Natural killer cell (primary cell): ENCODE data around the gene DBN1. TPM values are rescaled to one million over a fixed set of nuclear protein-coding genes. Genes with fewer than 3 reads are reported as not detected.

Source experiments
- ATAC-seq, 3 donors: fragments of 150-1000 bp in 2 of 3; fragments of 200-7000 bp in 1 of 3; cut with Tn5 transposase; 1 replicate in 1 of 3; 2 replicates in 2 of 3; pipeline ENCODE4 v1.10.0; 2021; ENCODE audit warnings: mild to moderate bottlenecking in 2 of 3, moderate library complexity in 2 of 3
- DNase-seq, 2 donors: peaks; one replicate each; pipeline versions ENCODE4 v3.0.0 to v3.0.0-alpha.2; 2013 to 2021; ENCODE audit warnings: mixed read lengths in 1 of 2
- H3K27ac ChIP-seq: one replicate; pipeline ENCODE4 v1.5.1; 2013; ENCODE audit warnings: mild to moderate bottlenecking, low read length
- H3K27me3 ChIP-seq: one replicate; pipeline ENCODE4 v1.6.1; 2013; ENCODE audit warnings: low read length; ENCODE audit not compliant: control insufficient read depth, insufficient read depth
- H3K36me3 ChIP-seq: one replicate; pipeline ENCODE4 v1.6.1; 2013; ENCODE audit warnings: low read length; ENCODE audit not compliant: control insufficient read depth, insufficient read depth
- H3K4me1 ChIP-seq: one replicate; pipeline ENCODE4 v1.6.1; 2013; ENCODE audit warnings: low read length; ENCODE audit not compliant: control insufficient read depth, insufficient read depth
- H3K4me3 ChIP-seq: one replicate; pipeline ENCODE4 v1.5.1; 2013; ENCODE audit warnings: low read length
- H3K9me3 ChIP-seq: one replicate; pipeline ENCODE4 v1.6.1; 2013; ENCODE audit warnings: low read length; ENCODE audit not compliant: control insufficient read depth, insufficient read depth
- H3K27ac Mint-ChIP-seq, 2 donors: one replicate each; pipeline ENCODE4 v1.8.0; 2022; ENCODE audit warnings: mild to moderate bottlenecking in 2 of 2, mixed read lengths in 2 of 2, moderate library complexity in 1 of 2
- H3K27me3 Mint-ChIP-seq, 2 donors: one replicate each; pipeline ENCODE4 v1.8.0; 2022; ENCODE audit warnings: low read depth in 2 of 2, mixed read lengths in 2 of 2
- H3K36me3 Mint-ChIP-seq: one replicate; pipeline ENCODE4 v1.8.0; 2022; ENCODE audit warnings: mixed read lengths
- H3K4me1 Mint-ChIP-seq, 2 donors: one replicate each; pipeline ENCODE4 v1.8.0; 2022; ENCODE audit warnings: mixed read lengths in 2 of 2
- H3K4me3 Mint-ChIP-seq: one replicate; pipeline ENCODE4 v1.8.0; 2022; ENCODE audit warnings: mild to moderate bottlenecking, moderate library complexity, mixed read lengths
- H3K9me3 Mint-ChIP-seq, 2 donors: one replicate each; pipeline ENCODE4 v1.8.0; 2022; ENCODE audit warnings: mixed read lengths in 2 of 2
- WGBS: methylation state at CpG from one replicate; pipeline ENCODE4 v1.1.7; 2013; ENCODE audit warnings: missing lambda C conversion rate; ENCODE audit not compliant: insufficient coverage; 5-methylcytosine and 5-hydroxymethylcytosine counted together
- intact Hi-C: fragments of 100-400 bp; cut with micrococcal nuclease; formaldehyde crosslinking; loops from one replicate; pipeline ENCODE4 v1.14.2; 2022
- total RNA-seq, 4 donors: library from RNA; stranded (reverse); fragments of 120-200 nt in 1 of 4; gene quantifications; one replicate each; pipeline versions ENCODE4 v1.2.3 to v1.2.4, GENCODE V29; 2013 to 2022
- TF ChIP-seq, protein P1 (sequence below): fragments of 200-600 bp; IDR thresholded peaks from one replicate; pipeline ENCODE4 v1.8.0; 2022; ENCODE audit warnings: antibody characterized with exemption

Gene DBN1
- total RNA-seq, 3 donors from 2014 or later (not counting 1 experiment from before 2014, with no cell fraction given) = 13.7 to 25.2 (median 15.0) TPM

DNA sequence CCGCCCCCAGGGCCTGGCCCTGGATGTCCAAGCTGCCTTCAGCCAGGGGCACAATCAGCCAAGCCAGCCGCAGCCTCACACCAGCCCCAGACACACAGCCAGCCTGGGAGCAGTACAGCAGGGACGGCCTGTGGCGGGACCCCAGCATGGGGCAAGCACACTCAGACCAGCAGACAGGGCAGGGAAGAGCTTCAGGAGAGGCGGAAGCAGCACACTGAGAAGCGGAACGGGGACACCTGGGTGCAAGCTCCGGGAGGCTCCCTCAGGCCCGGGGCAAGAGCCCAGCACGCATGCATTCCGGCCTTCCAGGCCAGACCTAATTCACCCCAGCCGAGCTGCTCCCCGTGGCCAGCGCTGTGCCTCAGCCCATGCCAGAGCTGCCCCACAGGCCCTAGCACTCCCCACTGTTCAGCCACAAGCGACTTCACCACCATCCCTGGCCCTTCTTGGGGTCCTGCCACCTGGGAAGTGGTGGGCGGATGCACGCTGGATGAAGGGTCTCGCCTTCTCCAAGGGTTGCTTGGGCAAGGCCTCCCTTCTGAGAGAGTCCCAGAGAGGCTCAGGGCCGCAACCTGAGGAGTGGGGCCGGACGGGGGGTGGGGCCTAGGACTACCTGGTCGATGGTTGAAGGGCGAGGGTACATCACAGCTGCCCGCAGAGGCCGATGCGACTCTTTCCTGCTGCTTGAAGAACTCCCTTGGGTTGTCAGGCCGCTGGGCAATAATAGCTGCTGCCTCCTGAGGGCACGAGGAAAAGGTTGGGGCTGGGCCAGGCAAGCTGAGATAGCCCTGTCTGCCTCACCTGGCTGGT, 13.4 kb downstream of the DBN1 start:
- no peak for DNase-seq
- Histone ChIP-seq H3K36me3 (no peaks in the 10 kb centered on the region), H3K27me3 (no peaks in the 10 kb centered on the region), H3K27ac (no peak overlapping the region), H3K4me3 (no peak overlapping the region), H3K9me3 (no peaks in the 10 kb centered on the region), H3K4me1 (peaks cover 27% of the 10 kb centered on the region)
- H3K27ac Mint-ChIP-seq = no peak overlapping the region
- WGBS = 97% methylated on average over 28 of the region's 28 CpGs
- intact Hi-C loops = loop anchor here (5.0 kb wide), 1 partner anchor 158 kb away; the partner anchor contains the start of genes PRELID1 and RAB24
- H3K9me3 Mint-ChIP-seq = no peaks in the 10 kb centered on the region
- no peak overlapping the region for H3K4me3 Mint-ChIP-seq
- no peaks in the 10 kb centered on the region for H3K27me3 Mint-ChIP-seq
- H3K4me1 Mint-ChIP-seq = peaks cover 10 to 15% of the 10 kb centered on the region in 2 donors
- ATAC-seq = no peak
- TF ChIP-seq, protein P1, sequence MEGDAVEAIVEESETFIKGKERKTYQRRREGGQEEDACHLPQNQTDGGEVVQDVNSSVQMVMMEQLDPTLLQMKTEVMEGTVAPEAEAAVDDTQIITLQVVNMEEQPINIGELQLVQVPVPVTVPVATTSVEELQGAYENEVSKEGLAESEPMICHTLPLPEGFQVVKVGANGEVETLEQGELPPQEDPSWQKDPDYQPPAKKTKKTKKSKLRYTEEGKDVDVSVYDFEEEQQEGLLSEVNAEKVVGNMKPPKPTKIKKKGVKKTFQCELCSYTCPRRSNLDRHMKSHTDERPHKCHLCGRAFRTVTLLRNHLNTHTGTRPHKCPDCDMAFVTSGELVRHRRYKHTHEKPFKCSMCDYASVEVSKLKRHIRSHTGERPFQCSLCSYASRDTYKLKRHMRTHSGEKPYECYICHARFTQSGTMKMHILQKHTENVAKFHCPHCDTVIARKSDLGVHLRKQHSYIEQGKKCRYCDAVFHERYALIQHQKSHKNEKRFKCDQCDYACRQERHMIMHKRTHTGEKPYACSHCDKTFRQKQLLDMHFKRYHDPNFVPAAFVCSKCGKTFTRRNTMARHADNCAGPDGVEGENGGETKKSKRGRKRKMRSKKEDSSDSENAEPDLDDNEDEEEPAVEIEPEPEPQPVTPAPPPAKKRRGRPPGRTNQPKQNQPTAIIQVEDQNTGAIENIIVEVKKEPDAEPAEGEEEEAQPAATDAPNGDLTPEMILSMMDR = no peak
- H3K36me3 Mint-ChIP-seq = no peaks in the 10 kb centered on the region

DNA sequence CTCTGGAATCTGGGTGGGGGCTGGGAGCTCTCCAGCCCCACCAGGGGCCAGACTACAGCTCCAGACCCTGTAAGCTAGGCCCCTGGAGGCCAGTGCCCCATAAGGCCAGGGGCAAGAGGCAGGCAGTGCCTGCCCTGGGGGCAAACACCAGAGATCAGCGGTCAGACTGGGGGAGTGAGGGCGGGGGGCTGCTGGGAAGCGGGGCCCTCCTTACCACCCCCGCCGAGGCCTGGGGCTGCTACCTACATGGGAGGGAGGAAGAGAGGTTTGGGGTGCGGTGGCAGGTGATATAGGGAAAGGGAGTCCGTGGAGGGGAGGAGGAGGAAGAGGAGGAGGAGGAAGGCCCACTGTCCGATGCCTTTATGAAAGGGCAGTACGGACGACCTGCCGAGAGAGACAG, 14.1 kb downstream of the DBN1 start:
- no peaks in the 10 kb centered on the region for H3K36me3 ChIP-seq
- TF ChIP-seq, protein P1 = no peak
- WGBS = 95% methylated on average over 11 of the region's 11 CpGs
- H3K4me3 ChIP-seq = no peak overlapping the region
- Mint-ChIP-seq H3K9me3 (no peaks in the 10 kb centered on the region), H3K4me1 (peaks cover 10 to 15% of the 10 kb centered on the region in 2 donors), H3K4me3 (no peak overlapping the region), H3K36me3 (no peaks in the 10 kb centered on the region), H3K27ac (no peak overlapping the region), H3K27me3 (no peaks in the 10 kb centered on the region)
- no peak for DNase-seq
- H3K27me3 ChIP-seq = no peaks in the 10 kb centered on the region
- no peaks in the 10 kb centered on the region for H3K9me3 ChIP-seq
- H3K27ac ChIP-seq = no peak overlapping the region
- peaks cover 30% of the 10 kb centered on the region for H3K4me1 ChIP-seq
- ATAC-seq = no peak
- intact Hi-C loops = loop anchor here (5.0 kb wide), 1 partner anchor 157 kb away; the partner anchor contains the start of genes PRELID1 and RAB24

DNA sequence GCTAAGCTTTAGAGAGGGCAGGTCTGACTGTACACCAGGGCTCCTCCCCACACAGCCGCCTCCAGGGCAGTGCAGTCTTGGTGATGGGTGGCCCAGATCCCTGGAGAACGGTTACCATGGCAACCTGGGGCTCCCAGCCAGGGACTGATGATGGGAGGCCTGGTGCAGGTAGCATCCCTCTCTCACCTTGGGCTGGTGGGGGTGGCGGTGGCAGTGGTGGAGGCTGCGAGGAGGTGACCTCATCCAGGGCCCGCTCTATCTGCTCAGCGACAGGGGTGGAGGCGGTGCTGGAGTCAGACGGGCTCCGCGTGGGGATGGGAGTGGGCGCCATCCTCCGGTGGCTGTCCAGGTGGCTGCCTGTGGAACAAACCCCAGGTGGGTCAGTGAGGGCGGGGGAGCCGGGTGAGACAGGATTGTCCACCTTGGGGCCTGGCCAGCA, 14.5 kb downstream of the DBN1 start:
- Mint-ChIP-seq H3K36me3 (no peaks in the 10 kb centered on the region), H3K4me3 (no peak overlapping the region), H3K9me3 (no peaks in the 10 kb centered on the region), H3K27me3 (no peaks in the 10 kb centered on the region), H3K27ac (no peak overlapping the region), H3K4me1 (peaks cover 12 to 19% of the 10 kb centered on the region in 2 donors)
- Histone ChIP-seq H3K4me3 (no peak overlapping the region), H3K9me3 (no peaks in the 10 kb centered on the region), H3K36me3 (no peaks in the 10 kb centered on the region), H3K27ac (no peak overlapping the region), H3K27me3 (no peaks in the 10 kb centered on the region), H3K4me1 (peaks cover 34% of the 10 kb centered on the region)
- intact Hi-C loops = loop anchor here (5.0 kb wide), 1 partner anchor 157 kb away; the partner anchor contains the start of genes PRELID1 and RAB24
- ATAC-seq (no peak), DNase-seq (no peak)
- TF ChIP-seq, protein P1 = no peak
- WGBS = 96% methylated on average over 14 of the region's 14 CpGs
